Body of pancreas (tissue), 4 donors: ENCODE measurements around the gene RBM4. TPM values are rescaled to one million over a fixed set of nuclear protein-coding genes. Genes with fewer than 3 reads are reported as not detected.

Experiments used
- ATAC-seq: fragments of 150-250 bp; one replicate; pipeline ENCODE4 v1.9.1; 2016
- DNase-seq, 4 donors: peaks; one replicate each; pipeline ENCODE4 v3.0.0-alpha.2; 2019
- H3K27ac ChIP-seq, 4 donors: fragments of 200-600 bp; sonication (generic); 1 replicate in 3 of 4; 2 replicates in 1 of 4; pipeline versions ENCODE4 v1.5.1 to v1.6.1; 2016 to 2019; ENCODE audit warnings: mild to moderate bottlenecking in 1 of 4, mixed read lengths in 1 of 4, moderate library complexity in 1 of 4
- H3K27me3 ChIP-seq, 2 donors: fragments of 200-600 bp; sonication (generic); one replicate each; pipeline ENCODE4 v1.6.0; 2016; ENCODE audit warnings: mild to moderate bottlenecking in 1 of 2
- H3K36me3 ChIP-seq, 2 donors: fragments of 200-600 bp; sonication (generic); replicated peaks in 1 of 2; 2 replicates each; pipeline ENCODE4 v1.5.1; 2016; ENCODE audit warnings: low read depth in 2 of 2; ENCODE audit not compliant: insufficient read depth in 1 of 2
- H3K4me1 ChIP-seq: fragments of 200-600 bp; sonication (generic); one replicate; pipeline ENCODE4 v1.6.0; 2016
- H3K4me3 ChIP-seq, 2 donors: fragments of 200-600 bp; sonication (generic); 1 replicate in 1 of 2; 2 replicates in 1 of 2; pipeline ENCODE4 v1.5.1; 2016 to 2019
- H3K9me3 ChIP-seq, 3 donors: fragments of 200-600 bp; sonication (generic); 1 replicate in 2 of 3; 2 replicates in 1 of 3; pipeline ENCODE4 v1.5.1; 2016
- CTCF ChIP-seq, 7 experiments: fragments of 450-650 bp in 4 of 7; fragments of 200-600 bp in 3 of 7; sonication (generic) in 3 of 7; IDR thresholded peaks; one replicate each; pipeline ENCODE4 v1.5.1; 2016 to 2019; ENCODE audit warnings: antibody characterized with exemption in 7 of 7
- POLR2A ChIP-seq, 3 donors: fragments of 450-650 bp; IDR thresholded peaks; one replicate each; pipeline ENCODE4 v1.6.1; 2016; ENCODE audit warnings: antibody characterized with exemption in 3 of 3, mild to moderate bottlenecking in 2 of 3
- WGBS, 2 donors: methylation state at CpG; one replicate each; pipeline ENCODE4 v1.1.5; 2017; 5-methylcytosine and 5-hydroxymethylcytosine counted together
- intact Hi-C: fragments of 100-400 bp; cut with DNase I; formaldehyde crosslinking; loops from one replicate; pipeline ENCODE4 v1.15.1; 2023
- total RNA-seq, 2 donors: library from RNA; depleted of rRNA; stranded (reverse); fragments of >200 nt; gene quantifications; one replicate each; pipeline ENCODE4 v1.1.0, GENCODE V29; 2016

RBM4 gene
- total RNA-seq, 2 donors from 2014 or later, result 44.2 to 71.1 TPM

DNA sequence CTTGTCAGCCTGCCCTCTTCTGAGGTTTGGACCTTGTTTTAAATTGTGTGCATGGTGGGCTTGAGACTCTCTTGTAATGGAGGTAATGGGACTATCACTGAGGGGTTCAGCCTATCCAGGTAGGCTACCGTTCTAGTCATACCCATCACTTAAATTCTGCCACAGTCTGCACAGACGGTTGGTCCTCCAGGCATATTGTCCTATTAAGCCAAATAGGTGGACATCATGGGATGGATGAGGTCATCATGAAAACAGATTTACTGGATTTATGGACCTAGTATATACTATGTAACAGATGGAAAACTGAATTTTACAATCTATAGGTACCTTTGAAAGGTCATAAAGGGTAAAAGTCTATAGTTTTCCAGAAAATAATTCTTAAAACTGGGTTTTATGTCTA, 9.1 kb upstream of the RBM4 start:
- Histone ChIP-seq H3K27ac (no peak overlapping the region), H3K4me3 (no peak overlapping the region), H3K36me3 (peaks cover 22 to 33% of the 10 kb centered on the region in 2 donors), H3K4me1 (peaks cover 6% of the 10 kb centered on the region), H3K27me3 (no peaks in the 10 kb centered on the region), H3K9me3 (no peaks in the 10 kb centered on the region)
- intact Hi-C loops, result no loop called here
- ATAC-seq (no peak), DNase-seq (no peak)
- no peak for TF ChIP-seq POLR2A (IDR thresholded peaks at IDR 0.05)
- no peak for TF ChIP-seq CTCF (IDR thresholded peaks at IDR 0.05)
- 91% methylated on average over 2 of the region's 2 CpGs for WGBS, 2 donors

DNA sequence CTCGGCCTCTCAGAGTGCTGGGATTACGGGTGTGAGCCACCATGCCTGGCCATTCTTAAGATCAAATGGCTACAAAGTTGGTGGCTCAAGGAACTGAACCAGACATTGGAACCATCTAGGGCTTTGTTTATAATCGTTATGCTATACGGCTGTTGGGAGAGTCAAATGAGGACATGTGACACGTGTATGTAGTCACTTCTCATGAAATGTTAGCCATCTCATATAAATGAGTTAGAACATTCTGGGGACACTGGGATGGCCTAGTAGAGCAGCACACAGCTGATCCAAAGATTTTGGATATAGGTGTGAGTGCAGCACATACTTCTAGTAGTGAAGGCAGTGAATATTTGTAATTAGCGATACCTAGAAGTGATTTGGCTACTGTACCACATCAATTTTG, 6.6 kb upstream of the RBM4 start:
- no peaks in the 10 kb centered on the region for H3K27me3 ChIP-seq
- TF ChIP-seq CTCF (IDR thresholded peaks at IDR 0.05) (no peak), POLR2A (IDR thresholded peaks at IDR 0.05) (no peak)
- intact Hi-C loops, result no loop called here
- no peaks in the 10 kb centered on the region for H3K4me1 ChIP-seq
- no peak for DNase-seq
- no peaks in the 10 kb centered on the region for H3K9me3 ChIP-seq
- no peak for ATAC-seq
- 84 to 95% methylated on average over 6 of the region's 6 CpGs for WGBS, 2 donors
- no peak overlapping the region for H3K4me3 ChIP-seq
- peaks cover 0 to 12% of the 10 kb centered on the region in 2 donors for H3K36me3 ChIP-seq
- no peak overlapping the region for H3K27ac ChIP-seq

DNA sequence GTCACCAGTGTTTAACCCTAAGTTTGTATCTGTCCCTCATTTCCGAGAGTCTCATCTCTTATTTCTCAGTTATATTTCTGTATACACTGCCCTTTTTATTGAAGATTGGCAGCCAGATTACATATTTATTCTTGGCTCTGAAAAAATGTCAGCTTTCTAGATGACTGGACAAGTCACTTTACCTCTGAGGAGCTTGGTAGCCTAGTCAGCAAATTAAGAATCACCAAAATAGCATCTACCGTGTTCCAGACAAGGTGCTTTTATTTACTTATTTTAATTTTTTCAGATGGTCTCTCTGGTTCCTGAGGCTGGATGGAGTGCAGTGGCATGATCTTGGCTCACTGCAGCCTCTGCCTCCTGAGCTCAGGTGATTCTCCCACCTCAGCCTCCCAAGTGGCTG, 5.6 kb upstream of the RBM4 start:
- Histone ChIP-seq H3K4me1 (peaks cover 8% of the 10 kb centered on the region), H3K9me3 (no peaks in the 10 kb centered on the region), H3K27me3 (no peaks in the 10 kb centered on the region), H3K4me3 (no peak overlapping the region), H3K36me3 (peaks cover 0 to 3% of the 10 kb centered on the region in 2 donors), H3K27ac (no peak overlapping the region)
- ATAC-seq, result no peak
- intact Hi-C loops, result no loop called here
- TF ChIP-seq CTCF (IDR thresholded peaks at IDR 0.05) (no peak), POLR2A (IDR thresholded peaks at IDR 0.05) (no peak)
- no peak for DNase-seq
- 73 to 80% methylated on average over 2 of the region's 2 CpGs for WGBS, 2 donors

GRCh38 chr11:66636411-66636810, 2.1 kb upstream of the RBM4 start:
- no peak for ATAC-seq

More at GRCh38 chr11:66636411-66636810, 2.1 kb upstream of the RBM4 start:
- Histone ChIP-seq H3K27ac (no peak overlapping the region), H3K4me1 (peaks cover 30% of the 10 kb centered on the region), H3K4me3 (no peak overlapping the region), H3K9me3 (no peaks in the 10 kb centered on the region), H3K36me3 (no peaks in the 10 kb centered on the region), H3K27me3 (no peaks in the 10 kb centered on the region)
- TF ChIP-seq POLR2A (IDR thresholded peaks at IDR 0.05), result no peak
- no peak for TF ChIP-seq CTCF (IDR thresholded peaks at IDR 0.05)
- WGBS, 2 donors, result 84 to 98% methylated on average over 3 of the region's 3 CpGs
- DNase-seq, result no peak
- intact Hi-C loops, result no loop called here
